Measurements from ENCODE around the gene CGB3.

DNA sequence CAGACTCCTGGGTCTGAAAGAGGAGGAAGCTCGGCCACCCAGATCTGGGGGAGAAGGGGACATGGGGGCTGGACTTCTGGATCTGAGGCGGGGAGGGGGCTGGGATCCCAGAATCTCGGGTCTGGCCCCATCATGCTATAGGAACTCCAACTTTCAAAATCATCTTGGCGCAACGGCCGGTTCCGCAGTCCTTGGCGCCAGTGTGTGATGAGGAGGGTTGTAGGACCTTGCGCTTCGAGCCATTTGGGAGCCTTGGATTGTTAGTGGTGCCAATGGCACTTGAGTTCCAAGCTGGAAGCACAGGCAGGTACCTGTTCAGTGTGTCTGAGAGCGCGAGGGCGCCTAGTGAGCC, 30.1 kb downstream of the CGB3 start:
- TF ChIP-seq, protein P1, sequence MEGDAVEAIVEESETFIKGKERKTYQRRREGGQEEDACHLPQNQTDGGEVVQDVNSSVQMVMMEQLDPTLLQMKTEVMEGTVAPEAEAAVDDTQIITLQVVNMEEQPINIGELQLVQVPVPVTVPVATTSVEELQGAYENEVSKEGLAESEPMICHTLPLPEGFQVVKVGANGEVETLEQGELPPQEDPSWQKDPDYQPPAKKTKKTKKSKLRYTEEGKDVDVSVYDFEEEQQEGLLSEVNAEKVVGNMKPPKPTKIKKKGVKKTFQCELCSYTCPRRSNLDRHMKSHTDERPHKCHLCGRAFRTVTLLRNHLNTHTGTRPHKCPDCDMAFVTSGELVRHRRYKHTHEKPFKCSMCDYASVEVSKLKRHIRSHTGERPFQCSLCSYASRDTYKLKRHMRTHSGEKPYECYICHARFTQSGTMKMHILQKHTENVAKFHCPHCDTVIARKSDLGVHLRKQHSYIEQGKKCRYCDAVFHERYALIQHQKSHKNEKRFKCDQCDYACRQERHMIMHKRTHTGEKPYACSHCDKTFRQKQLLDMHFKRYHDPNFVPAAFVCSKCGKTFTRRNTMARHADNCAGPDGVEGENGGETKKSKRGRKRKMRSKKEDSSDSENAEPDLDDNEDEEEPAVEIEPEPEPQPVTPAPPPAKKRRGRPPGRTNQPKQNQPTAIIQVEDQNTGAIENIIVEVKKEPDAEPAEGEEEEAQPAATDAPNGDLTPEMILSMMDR (IDR thresholded peaks at IDR 0.05), result no peak
- no peak for TF ChIP-seq EZH2 (IDR thresholded peaks at IDR 0.05)
